Ovary (tissue), 3 donors: Measurements from ENCODE around the gene CDK5RAP1.

Experiments used
- EP300 ChIP-seq: sonication (generic); formaldehyde crosslinking; IDR thresholded peaks from one replicate; pipeline ENCODE4 v1.6.1; 2017; ENCODE audit warnings: antibody characterized with exemption
- POLR2A ChIP-seq: fragments of 450-650 bp; IDR thresholded peaks from one replicate; pipeline ENCODE4 v1.6.1; 2017; ENCODE audit warnings: antibody characterized with exemption, mild to moderate bottlenecking, moderate library complexity
- TF ChIP-seq, protein P1 (sequence below), 3 donors: fragments of 450-650 bp in 2 of 3; fragments of 200-600 bp in 1 of 3; IDR thresholded peaks; one replicate each; pipeline versions ENCODE4 v1.5.1 to v1.8.0; 2016 to 2022; ENCODE audit warnings: antibody characterized with exemption in 3 of 3, mild to moderate bottlenecking in 1 of 3
- donor health status: DM: no; HTN: no; CAD: no.

DNA sequence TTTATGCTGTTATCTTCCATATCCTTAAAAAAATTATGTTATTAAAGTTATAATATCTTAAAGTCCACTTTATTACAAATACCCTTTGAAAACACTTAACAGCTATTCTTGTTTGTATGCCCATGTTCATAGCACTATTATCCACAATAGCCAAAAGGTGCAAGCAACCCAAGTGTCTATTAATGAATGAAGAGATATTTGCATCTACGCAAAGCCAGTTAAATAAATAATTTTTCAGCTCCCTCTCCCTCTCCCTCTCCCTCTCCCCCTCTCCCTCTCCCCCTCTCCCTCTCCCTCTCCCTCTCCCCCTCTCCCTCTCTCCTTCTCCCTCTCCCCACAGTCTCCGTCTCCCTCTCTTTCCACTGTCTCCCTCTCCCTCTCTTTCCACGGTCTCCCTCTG is 13.1 kb downstream of the CDK5RAP1 start:
- TF ChIP-seq, protein P1, sequence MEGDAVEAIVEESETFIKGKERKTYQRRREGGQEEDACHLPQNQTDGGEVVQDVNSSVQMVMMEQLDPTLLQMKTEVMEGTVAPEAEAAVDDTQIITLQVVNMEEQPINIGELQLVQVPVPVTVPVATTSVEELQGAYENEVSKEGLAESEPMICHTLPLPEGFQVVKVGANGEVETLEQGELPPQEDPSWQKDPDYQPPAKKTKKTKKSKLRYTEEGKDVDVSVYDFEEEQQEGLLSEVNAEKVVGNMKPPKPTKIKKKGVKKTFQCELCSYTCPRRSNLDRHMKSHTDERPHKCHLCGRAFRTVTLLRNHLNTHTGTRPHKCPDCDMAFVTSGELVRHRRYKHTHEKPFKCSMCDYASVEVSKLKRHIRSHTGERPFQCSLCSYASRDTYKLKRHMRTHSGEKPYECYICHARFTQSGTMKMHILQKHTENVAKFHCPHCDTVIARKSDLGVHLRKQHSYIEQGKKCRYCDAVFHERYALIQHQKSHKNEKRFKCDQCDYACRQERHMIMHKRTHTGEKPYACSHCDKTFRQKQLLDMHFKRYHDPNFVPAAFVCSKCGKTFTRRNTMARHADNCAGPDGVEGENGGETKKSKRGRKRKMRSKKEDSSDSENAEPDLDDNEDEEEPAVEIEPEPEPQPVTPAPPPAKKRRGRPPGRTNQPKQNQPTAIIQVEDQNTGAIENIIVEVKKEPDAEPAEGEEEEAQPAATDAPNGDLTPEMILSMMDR (IDR thresholded peaks at IDR 0.05), result no peak
- no peak for TF ChIP-seq POLR2A
- no peak for TF ChIP-seq EP300
